CMK (cell line): ENCODE measurements around the gene C16orf46.

Experiments used
- DNase-seq: peaks from one replicate; pipeline ENCODE4 v3.0.0-alpha.2; 2010; ENCODE audit warnings: low read depth

The C16orf46 gene

GRCh38 chr16:81073560-81074330 lies 3.3 kb downstream of the C16orf46 start:
- DNase-seq = no peak

- no peak for DNase-seq
These were observed 5.2 kb downstream of the C16orf46 start for GRCh38 chr16:81071805-81072204.

- no peak for DNase-seq
These were observed 6.1 kb downstream of the C16orf46 start for GRCh38 chr16:81070979-81071378.

GRCh38 chr16:81069063-81069462 lies 8.0 kb downstream of the C16orf46 start:
- DNase-seq = no peak

GRCh38 chr16:81067166-81067565 lies 9.9 kb downstream of the C16orf46 start:
- DNase-seq = no peak

GRCh38 chr16:81066681-81067080 lies 10.4 kb downstream of the C16orf46 start:
- DNase-seq = no peak

- DNase-seq = no peak
These were observed 15.0 kb downstream of the C16orf46 start for GRCh38 chr16:81061871-81062608.

- DNase-seq = no peak
These were observed 15.8 kb downstream of the C16orf46 start for GRCh38 chr16:81061307-81061640.

- DNase-seq = no peak
These were observed 16.3 kb downstream of the C16orf46 start for GRCh38 chr16:81060576-81061306.

GRCh38 chr16:81053761-81054160 lies 23.3 kb downstream of the C16orf46 start:
- DNase-seq = no peak

- DNase-seq = no peak
These were observed 34.2 kb downstream of the C16orf46 start for GRCh38 chr16:81042821-81043220.

- no peak for DNase-seq
These were observed 35.3 kb downstream of the C16orf46 start for GRCh38 chr16:81041696-81042095.

- DNase-seq = no peak
These were observed 36.2 kb downstream of the C16orf46 start for GRCh38 chr16:81040842-81041241.

- DNase-seq = no peak
These were observed 36.9 kb downstream of the C16orf46 start for GRCh38 chr16:81040131-81040530.

GRCh38 chr16:81036751-81037350 lies 40.2 kb downstream of the C16orf46 start:
- DNase-seq = no peak

GRCh38 chr16:81035975-81036750 lies 40.9 kb downstream of the C16orf46 start:
- peak; percentile 20 for DNase-seq

GRCh38 chr16:81035398-81035974 lies 41.6 kb downstream of the C16orf46 start, which contains the start of gene ATMIN:
TSS of gene ATMIN (plus strand) at chr16:81035842. CDS start at chr16:81035871, 29 bp downstream.
- DNase-seq = peak; percentile 59

GRCh38 chr16:81029930-81030604 lies 47.0 kb downstream of the C16orf46 start:
- DNase-seq = no peak

- DNase-seq = no peak
These were observed 50.6 kb downstream of the C16orf46 start for GRCh38 chr16:81026429-81026828.

- no peak for DNase-seq
These were observed 58.5 kb downstream of the C16orf46 start for GRCh38 chr16:81018496-81018895.

- DNase-seq = no peak
These were observed 62.4 kb downstream of the C16orf46 start for GRCh38 chr16:81014672-81015071.
